ENCODE results near the gene PRDM15. TPM values are rescaled to one million over a fixed set of nuclear protein-coding genes. Genes with fewer than 3 reads are reported as not detected.
A peak's percentile ranks its signal among the peaks of the same experiment; 100 is the strongest.

Gene PRDM15
- total RNA-seq, 1 donor from 2014 or later: 10.2 TPM

DNA sequence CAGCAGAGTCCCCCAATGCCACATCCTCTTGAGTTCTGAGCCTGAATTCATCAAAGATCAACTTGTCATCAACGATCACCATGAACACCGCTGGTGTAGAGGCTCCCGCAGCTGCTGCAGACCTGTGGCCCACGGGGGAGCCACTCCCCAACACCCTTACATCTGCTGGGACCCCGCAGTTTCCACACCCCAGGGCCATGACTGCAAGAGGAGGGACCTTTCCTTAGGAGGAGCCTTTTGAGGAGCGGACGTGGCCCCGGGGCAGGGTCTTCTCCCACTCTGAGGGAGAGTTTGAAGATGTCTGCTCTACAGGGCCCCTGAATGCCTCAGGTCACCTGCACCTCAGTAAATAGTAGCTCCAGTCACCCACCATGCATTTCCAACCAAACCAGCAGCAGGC lies 2.7 kb downstream of the PRDM15 start:
- Mint-ChIP-seq H3K27me3 (ENCODE audit: unreplicated experiment) (peaks cover 7% of the 10 kb centered on the region), H3K27ac (ENCODE audit: unreplicated experiment) (no peak overlapping the region), H3K36me3 (ENCODE audit: unreplicated experiment) (no peaks in the 10 kb centered on the region), H3K9me3 (ENCODE audit: unreplicated experiment) (peaks cover 7% of the 10 kb centered on the region), H3K4me3 (ENCODE audit: unreplicated experiment) (no peak overlapping the region), H3K4me1 (ENCODE audit: low read depth, unreplicated experiment) (peaks cover 19% of the 10 kb centered on the region)
- no peak for DNase-seq
- TF ChIP-seq, protein P1, sequence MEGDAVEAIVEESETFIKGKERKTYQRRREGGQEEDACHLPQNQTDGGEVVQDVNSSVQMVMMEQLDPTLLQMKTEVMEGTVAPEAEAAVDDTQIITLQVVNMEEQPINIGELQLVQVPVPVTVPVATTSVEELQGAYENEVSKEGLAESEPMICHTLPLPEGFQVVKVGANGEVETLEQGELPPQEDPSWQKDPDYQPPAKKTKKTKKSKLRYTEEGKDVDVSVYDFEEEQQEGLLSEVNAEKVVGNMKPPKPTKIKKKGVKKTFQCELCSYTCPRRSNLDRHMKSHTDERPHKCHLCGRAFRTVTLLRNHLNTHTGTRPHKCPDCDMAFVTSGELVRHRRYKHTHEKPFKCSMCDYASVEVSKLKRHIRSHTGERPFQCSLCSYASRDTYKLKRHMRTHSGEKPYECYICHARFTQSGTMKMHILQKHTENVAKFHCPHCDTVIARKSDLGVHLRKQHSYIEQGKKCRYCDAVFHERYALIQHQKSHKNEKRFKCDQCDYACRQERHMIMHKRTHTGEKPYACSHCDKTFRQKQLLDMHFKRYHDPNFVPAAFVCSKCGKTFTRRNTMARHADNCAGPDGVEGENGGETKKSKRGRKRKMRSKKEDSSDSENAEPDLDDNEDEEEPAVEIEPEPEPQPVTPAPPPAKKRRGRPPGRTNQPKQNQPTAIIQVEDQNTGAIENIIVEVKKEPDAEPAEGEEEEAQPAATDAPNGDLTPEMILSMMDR (IDR thresholded peaks at IDR 0.05; ENCODE audit: partially characterized antibody, unreplicated experiment): no peak

DNA sequence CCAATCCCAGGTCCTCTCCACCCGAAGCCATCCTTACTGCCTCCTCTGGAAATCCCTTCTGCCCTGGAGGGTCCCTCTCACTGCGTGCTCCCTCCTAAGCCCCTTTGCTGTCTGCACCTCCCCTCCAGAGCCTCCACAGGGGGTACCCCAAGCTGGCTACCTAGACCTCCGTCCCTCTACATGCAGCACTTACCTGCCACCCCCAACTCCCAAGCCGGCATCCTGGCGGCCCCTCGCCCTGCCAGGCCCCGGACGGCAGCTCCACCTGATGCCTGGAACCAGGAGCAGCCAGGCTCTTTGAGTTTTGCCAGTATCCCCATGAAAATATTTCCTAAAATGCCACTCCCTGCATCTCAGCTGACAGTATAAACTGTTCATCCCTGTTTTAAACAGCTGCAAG lies 4.1 kb downstream of the PRDM15 start:
- Mint-ChIP-seq H3K27me3 (ENCODE audit: unreplicated experiment) (peaks cover 4% of the 10 kb centered on the region), H3K9me3 (ENCODE audit: unreplicated experiment) (peaks cover 7% of the 10 kb centered on the region), H3K4me3 (ENCODE audit: unreplicated experiment) (no peak overlapping the region), H3K4me1 (ENCODE audit: low read depth, unreplicated experiment) (peaks cover 19% of the 10 kb centered on the region), H3K27ac (ENCODE audit: unreplicated experiment) (no peak overlapping the region), H3K36me3 (ENCODE audit: unreplicated experiment) (no peaks in the 10 kb centered on the region)
- no peak for DNase-seq
- TF ChIP-seq, protein P1 (IDR thresholded peaks at IDR 0.05; ENCODE audit: partially characterized antibody, unreplicated experiment): no peak

DNA sequence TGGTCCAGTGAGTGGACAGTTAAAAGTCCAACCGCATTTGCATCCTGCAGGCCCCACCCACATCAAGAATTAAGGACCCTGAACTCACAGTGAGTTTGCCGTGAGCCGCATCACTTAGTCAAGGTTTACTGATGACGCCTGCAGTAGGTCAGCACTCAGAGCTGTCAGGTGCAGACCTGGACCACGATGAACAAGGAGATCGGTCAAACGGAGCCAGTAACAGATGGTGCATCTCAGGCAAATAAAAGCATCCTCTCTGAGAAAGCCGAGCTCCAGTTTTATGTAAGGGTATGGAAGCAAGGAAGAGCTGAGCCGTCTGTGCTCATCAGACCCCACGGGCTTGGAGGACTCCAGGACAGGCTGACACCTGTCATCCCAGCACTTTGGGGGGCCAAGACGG lies 4.5 kb downstream of the PRDM15 start:
- Mint-ChIP-seq H3K9me3 (ENCODE audit: unreplicated experiment) (peaks cover 4% of the 10 kb centered on the region), H3K4me1 (ENCODE audit: low read depth, unreplicated experiment) (peaks cover 24% of the 10 kb centered on the region), H3K4me3 (ENCODE audit: unreplicated experiment) (peak overlapping the region; percentile 18), H3K27ac (ENCODE audit: unreplicated experiment) (no peak overlapping the region), H3K27me3 (ENCODE audit: unreplicated experiment) (peaks cover 4% of the 10 kb centered on the region), H3K36me3 (ENCODE audit: unreplicated experiment) (no peaks in the 10 kb centered on the region)
- TF ChIP-seq, protein P1 (IDR thresholded peaks at IDR 0.05; ENCODE audit: partially characterized antibody, unreplicated experiment): no peak
- DNase-seq: no peak

DNA sequence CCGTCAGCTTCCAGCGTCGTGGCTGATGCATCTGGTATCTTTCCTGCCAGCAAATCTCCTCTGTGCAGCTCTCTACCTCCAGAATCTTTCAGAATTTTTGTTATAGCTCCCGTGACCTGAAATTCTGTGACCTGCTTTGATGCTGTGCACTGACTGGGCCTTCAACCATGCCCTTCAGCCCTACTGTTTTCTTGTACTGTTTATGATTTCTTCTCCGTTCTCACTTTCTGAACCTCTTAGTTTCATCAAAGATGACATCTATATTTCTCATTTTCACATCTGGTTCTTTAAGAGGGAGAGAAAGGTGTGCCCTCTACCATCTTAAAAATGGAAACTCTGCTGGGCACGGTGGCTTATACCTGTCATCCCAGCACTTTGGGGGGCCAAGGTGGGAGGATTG lies 5.7 kb downstream of the PRDM15 start:
- Mint-ChIP-seq H3K4me3 (ENCODE audit: unreplicated experiment) (no peak overlapping the region), H3K27ac (ENCODE audit: unreplicated experiment) (no peak overlapping the region), H3K4me1 (ENCODE audit: low read depth, unreplicated experiment) (peaks cover 27% of the 10 kb centered on the region), H3K9me3 (ENCODE audit: unreplicated experiment) (peaks cover 4% of the 10 kb centered on the region), H3K27me3 (ENCODE audit: unreplicated experiment) (peaks cover 4% of the 10 kb centered on the region), H3K36me3 (ENCODE audit: unreplicated experiment) (no peaks in the 10 kb centered on the region)
- DNase-seq: no peak
- TF ChIP-seq, protein P1 (IDR thresholded peaks at IDR 0.05; ENCODE audit: partially characterized antibody, unreplicated experiment): no peak

DNA sequence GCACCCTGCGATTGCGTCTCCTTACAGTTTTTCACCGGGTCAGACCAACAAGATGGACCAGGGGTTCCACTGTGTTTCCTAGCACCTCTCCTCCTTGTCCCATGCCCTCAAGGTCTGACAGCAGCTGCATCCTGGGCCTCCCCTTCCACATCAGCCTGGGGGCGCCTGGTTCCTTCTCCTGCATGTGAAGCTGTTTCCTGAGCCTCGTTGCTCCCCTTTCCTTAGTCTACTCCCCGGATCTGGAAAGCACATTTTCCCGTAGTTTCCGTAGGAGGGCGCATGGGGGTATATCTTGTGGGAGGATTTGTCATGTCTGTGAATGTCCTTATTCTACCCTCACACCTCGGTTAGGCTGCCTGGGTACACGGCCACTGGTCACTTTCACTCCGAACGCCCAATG lies 6.1 kb downstream of the PRDM15 start:
- Mint-ChIP-seq H3K9me3 (ENCODE audit: unreplicated experiment) (peaks cover 6% of the 10 kb centered on the region), H3K4me3 (ENCODE audit: unreplicated experiment) (no peak overlapping the region), H3K27me3 (ENCODE audit: unreplicated experiment) (peaks cover 3% of the 10 kb centered on the region), H3K36me3 (ENCODE audit: unreplicated experiment) (no peaks in the 10 kb centered on the region), H3K4me1 (ENCODE audit: low read depth, unreplicated experiment) (peaks cover 30% of the 10 kb centered on the region), H3K27ac (ENCODE audit: unreplicated experiment) (no peak overlapping the region)
- TF ChIP-seq, protein P1 (IDR thresholded peaks at IDR 0.05; ENCODE audit: partially characterized antibody, unreplicated experiment): no peak
- no peak for DNase-seq
